HL-60 (cell line): ENCODE results near the gene PROM2.

ENCODE experiments used
- DNase-seq, 2 experiments: peaks; one replicate each; pipeline ENCODE4 v3.0.0-alpha.2; 2010 to 2020; ENCODE audit warnings: low read depth in 1 of 2, low spot score in 1 of 2
- H3K27ac ChIP-seq: fragments of 250-450 bp; sonication (Bioruptor Pico); replicated peaks from 2 replicates; pipeline ENCODE4 v1.5.1; 2020; ENCODE audit warnings: mild to moderate bottlenecking, moderate library complexity
- H3K27me3 ChIP-seq: fragments of 250-450 bp; sonication (Bioruptor Pico); 2 replicates; pipeline ENCODE4 v1.5.1; 2021; ENCODE audit warnings: mild to moderate bottlenecking, moderate library complexity; ENCODE audit not compliant: insufficient read depth, poor library complexity, severe bottlenecking
- H3K4me3 ChIP-seq: replicated peaks from 2 replicates; pipeline ENCODE4 v1.5.1; 2011; ENCODE audit warnings: mild to moderate bottlenecking, control low read depth, low read length; ENCODE audit not compliant: insufficient read depth
- CTCF ChIP-seq: IDR thresholded peaks from one replicate; pipeline ENCODE4 v1.5.1; 2011; ENCODE audit warnings: low read length, control low read depth, inconsistent platforms; ENCODE audit not compliant: insufficient read depth
- GABPA ChIP-seq: IDR thresholded peaks from 2 replicates; pipeline ENCODE4 v1.6.1; 2012; ENCODE audit warnings: low read depth
- POLR2AphosphoS5 ChIP-seq: IDR thresholded peaks from 2 replicates; pipeline ENCODE4 v1.6.1; 2012; ENCODE audit warnings: low read depth
- REST ChIP-seq: IDR thresholded peaks from 2 replicates; pipeline ENCODE4 v1.6.1; 2012; ENCODE audit warnings: low read depth; ENCODE audit not compliant: insufficient replicate concordance
- SPI1 ChIP-seq: IDR thresholded peaks from 2 replicates; pipeline ENCODE4 v1.6.1; 2012; ENCODE audit warnings: low read depth, mild to moderate bottlenecking, borderline replicate concordance

Gene PROM2

GRCh38 chr2:95265182-95265581 lies 9.1 kb upstream of the PROM2 start:
- DNase-seq, result no peak
- Histone ChIP-seq H3K4me3 (no peak overlapping the region), H3K27me3 (no peaks in the 10 kb centered on the region), H3K27ac (no peak overlapping the region)
- TF ChIP-seq GABPA (no peak), SPI1 (no peak), POLR2AphosphoS5 (no peak), REST (no peak), CTCF (no peak)

- H3K27me3 ChIP-seq, result no peaks in the 10 kb centered on the region
Observed at GRCh38 chr2:95266781-95267430, 7.3 kb upstream of the PROM2 start.

GRCh38 chr2:95267458-95268210 lies 6.6 kb upstream of the PROM2 start:
- Histone ChIP-seq H3K4me3 (no peak overlapping the region), H3K27me3 (no peaks in the 10 kb centered on the region), H3K27ac (no peak overlapping the region)
- no peak for TF ChIP-seq POLR2AphosphoS5
- no peak for TF ChIP-seq CTCF
- no peak for TF ChIP-seq SPI1
- no peak for TF ChIP-seq GABPA
- TF ChIP-seq REST, result no peak
- DNase-seq, result no peak

More at GRCh38 chr2:95266781-95267430, 7.3 kb upstream of the PROM2 start:
- DNase-seq, result no peak
- Histone ChIP-seq H3K27ac (no peak overlapping the region), H3K4me3 (no peak overlapping the region)
- TF ChIP-seq SPI1 (no peak), REST (no peak), GABPA (no peak), POLR2AphosphoS5 (no peak)
